ENCODE data around the gene RBM33.
"Not testable (repeated sequence)": the region's sequence is repeated elsewhere in the genome, so short reads cannot be mapped to it uniquely, and the experiment has no call there.

RBM33 gene, protein sequence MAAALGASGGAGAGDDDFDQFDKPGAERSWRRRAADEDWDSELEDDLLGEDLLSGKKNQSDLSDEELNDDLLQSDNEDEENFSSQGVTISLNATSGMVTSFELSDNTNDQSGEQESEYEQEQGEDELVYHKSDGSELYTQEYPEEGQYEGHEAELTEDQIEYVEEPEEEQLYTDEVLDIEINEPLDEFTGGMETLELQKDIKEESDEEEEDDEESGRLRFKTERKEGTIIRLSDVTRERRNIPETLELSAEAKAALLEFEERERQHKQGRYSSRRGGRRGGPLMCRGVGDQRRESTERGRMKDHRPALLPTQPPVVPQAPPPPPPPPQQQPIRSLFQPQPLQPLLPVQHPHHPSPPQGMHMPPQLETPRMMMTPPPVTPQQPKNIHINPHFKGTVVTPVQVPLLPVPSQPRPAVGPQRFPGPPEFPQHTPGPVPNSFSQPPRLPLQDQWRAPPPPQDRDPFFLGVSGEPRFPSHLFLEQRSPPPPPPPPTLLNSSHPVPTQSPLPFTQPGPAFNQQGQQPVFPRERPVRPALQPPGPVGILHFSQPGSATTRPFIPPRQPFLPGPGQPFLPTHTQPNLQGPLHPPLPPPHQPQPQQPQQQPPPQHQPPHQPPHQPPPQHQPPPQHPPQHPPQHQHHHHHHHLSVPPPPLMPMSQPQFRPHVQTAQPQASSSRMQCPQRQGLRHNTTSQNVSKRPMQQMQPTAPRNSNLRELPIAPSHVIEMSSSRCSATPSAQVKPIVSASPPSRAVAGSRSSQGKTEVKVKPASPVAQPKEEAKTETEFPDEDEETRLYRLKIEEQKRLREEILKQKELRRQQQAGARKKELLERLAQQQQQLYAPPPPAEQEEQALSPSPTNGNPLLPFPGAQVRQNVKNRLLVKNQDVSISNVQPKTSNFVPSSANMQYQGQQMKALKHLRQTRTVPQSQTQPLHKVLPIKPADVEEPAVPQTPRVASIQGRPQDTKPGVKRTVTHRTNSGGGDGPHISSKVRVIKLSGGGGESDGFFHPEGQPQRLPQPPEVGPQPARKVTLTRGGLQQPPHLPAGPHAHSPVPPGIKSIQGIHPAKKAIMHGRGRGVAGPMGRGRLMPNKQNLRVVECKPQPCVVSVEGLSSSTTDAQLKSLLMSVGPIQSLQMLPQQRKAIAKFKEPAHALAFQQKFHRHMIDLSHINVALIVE

DNA sequence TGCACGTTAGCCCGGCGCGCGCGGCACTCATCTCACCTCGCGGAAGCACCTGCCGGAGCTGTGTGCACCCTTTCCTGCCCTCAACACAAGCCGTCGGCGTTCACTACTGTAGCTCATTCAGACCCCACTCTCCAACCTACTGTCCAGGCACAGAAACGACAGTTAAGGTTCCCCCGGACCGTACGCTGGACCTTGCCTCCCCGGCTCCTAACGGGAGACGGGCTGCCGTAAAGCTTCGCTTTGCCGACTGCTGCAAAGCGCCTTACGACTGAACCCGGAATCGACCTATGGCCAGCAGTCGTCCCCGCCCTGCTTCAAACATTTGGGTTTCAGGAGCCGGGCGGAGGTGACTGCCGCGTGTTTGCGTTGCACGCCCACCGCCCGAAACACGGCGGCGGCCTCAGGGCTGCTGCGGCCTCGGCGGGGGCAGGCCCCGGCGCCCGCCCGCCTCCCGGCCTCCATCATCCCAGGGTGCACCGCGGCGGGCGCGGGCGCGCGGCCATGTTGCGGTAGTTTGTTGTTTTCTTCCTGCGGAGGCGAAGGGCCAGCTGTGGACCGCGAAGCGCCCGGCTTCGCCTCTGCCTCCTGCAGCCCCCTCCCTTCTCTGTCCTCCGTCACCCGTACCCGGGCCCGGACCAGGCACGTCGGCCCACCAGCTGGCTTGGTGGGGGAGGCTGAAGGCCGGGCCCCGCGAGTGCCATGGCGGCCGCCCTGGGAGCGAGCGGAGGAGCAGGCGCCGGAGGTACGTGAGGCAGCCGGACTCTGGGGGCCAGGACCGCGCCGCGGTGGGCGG lies at the start of gene RBM33:
Gene RBM33, plus strand, starts transcription at position 484 of the 793 bp plus-strand sequence. Its CDS starts 216 bp downstream, at position 700.
- peak; percentile 87 for DNase-seq

- DNase-seq: no peak
Observed at GRCh38 chr7:155594961-155595366, 49.5 kb upstream of the RBM33 start.

DNA sequence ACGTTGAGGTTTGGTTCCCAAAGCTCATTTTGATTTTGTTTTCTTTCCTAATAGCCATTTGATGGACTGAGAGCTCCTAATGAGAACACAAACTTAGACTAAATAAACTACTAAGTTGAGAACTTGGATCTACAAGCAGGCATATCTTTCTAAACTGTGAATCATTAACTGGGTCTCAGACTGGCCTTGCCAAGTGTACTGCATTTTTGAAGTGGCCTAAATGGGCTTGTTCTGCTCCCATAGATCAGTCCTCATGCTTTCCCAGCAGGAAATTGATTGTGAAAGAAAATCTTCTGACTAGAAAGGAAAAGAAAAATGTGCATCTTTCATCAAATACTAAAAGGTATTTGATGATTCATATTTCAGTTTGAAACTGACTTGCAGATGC lies 46.7 kb upstream of the RBM33 start:
- no peak for DNase-seq

GRCh38 chr7:155598810-155599210 lies 45.7 kb upstream of the RBM33 start:
- DNase-seq: peak; percentile 82

- DNase-seq: no peak
Observed at GRCh38 chr7:155602156-155602555, 42.3 kb upstream of the RBM33 start.

- DNase-seq: no peak
Observed at GRCh38 chr7:155602750-155603149, 41.7 kb upstream of the RBM33 start.

DNA sequence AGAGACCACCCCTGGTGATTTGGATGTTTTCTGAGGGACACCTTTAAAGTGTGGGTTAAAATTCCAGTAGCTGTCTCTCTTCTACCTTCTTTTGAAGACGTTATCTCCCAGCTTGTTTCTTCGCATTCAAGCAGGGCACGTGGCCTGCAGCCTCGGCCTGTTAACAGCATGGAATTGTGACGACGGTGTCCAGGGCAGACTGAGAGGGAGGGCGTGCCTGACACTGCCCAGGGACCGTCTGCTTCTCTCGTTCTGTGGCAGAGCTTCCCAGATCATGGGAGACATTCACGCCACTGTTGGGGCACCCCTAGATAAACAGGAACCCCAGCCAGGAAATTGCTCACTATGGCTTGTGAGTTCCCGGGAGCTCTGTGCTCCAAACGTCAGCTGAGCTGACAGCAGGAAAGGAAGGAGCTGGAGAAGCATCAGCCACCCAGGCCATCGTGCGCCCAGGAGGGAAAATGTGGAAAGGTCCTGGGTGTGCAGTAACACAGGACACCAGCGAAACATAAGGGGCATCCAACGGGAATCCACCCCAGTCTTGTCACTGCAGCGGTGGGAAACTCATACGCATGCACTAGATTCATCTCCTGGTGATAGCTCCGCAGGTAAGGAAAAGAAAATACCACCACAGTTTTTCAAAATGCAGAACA lies 41.1 kb upstream of the RBM33 start:
- no peak for DNase-seq

DNA sequence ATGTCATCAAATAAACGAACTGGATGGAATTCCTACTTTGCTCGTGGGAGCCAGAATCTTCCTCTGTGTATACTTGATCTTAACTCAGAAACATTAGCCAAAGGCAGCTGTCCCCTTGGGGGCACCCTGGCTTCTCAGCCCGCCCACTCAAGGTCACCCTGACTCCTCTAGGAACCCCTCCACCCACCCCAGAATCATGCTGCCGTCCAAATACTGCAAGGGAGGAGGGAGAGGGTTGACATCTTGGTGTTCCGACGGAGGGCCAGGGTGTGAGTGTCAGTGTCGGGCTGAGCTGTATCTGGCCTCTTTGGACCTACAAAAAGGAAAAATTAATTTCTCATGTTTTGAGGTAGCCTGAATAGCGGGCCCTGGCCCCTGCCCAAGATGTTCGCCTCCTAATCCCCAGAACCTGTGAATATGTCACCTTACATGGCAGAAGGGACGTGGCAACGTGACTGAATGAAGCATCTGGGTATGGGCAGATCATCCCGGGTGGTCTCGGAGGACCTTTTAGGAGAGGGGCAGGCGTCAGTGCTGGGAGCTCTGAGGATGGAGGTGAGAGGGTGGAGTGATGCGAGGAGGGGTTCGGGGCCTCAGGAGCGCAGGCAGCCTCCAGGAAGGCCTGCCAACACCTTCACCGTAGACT lies 40.5 kb upstream of the RBM33 start:
- no peak for DNase-seq

DNA sequence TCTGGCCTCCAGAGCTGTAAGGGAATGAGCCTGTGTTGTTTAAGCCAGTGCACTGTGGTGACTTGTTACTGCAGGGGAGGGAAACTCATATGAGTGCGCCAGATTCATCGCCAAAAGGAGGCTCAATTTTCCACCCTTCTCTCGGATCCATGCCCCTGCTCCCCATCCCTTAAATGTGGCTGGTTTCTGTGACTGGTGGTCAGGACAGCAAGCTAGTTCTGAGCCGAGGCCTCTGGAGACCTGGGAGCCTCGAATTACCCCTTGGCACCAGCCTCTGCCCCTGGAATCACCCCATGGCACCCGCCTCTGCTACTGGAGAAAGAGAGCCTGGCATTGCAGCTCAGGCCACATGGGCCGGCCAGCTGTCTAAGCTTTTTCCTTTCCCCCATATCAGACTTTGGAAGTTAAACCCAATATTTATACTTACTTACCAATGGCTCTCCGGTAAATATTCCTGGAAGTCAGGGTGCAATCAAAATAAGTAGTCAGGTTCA lies 39.9 kb upstream of the RBM33 start:
- DNase-seq: no peak

DNA sequence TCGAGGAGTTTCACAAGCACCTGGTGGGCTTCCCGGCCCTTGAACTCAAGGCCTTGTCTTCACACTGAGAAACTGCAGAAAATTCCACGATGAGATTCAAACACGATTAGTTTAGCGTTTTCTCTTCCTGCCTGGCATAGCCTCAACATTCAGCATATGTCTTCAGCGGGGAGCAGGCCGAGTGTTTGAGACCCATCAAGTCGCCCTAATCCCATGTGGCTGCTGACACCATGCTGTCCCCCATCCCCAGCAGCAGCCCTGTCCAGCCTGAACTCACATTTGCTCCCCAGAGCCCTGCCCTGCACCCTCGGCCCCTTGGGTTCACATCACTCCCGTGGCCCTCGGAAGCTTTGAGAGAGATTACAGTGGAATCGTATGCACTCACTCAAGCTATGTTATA lies 35.3 kb upstream of the RBM33 start:
- DNase-seq: no peak

GRCh38 chr7:155610633-155611193 lies 33.7 kb upstream of the RBM33 start:
- no peak for DNase-seq

- no peak for DNase-seq
Observed at GRCh38 chr7:155611808-155612447, 32.5 kb upstream of the RBM33 start.

- DNase-seq: no peak
Observed at GRCh38 chr7:155612658-155613057, 31.8 kb upstream of the RBM33 start.

GRCh38 chr7:155615085-155615484 lies 29.4 kb upstream of the RBM33 start:
- DNase-seq: not testable (repeated sequence)

DNA sequence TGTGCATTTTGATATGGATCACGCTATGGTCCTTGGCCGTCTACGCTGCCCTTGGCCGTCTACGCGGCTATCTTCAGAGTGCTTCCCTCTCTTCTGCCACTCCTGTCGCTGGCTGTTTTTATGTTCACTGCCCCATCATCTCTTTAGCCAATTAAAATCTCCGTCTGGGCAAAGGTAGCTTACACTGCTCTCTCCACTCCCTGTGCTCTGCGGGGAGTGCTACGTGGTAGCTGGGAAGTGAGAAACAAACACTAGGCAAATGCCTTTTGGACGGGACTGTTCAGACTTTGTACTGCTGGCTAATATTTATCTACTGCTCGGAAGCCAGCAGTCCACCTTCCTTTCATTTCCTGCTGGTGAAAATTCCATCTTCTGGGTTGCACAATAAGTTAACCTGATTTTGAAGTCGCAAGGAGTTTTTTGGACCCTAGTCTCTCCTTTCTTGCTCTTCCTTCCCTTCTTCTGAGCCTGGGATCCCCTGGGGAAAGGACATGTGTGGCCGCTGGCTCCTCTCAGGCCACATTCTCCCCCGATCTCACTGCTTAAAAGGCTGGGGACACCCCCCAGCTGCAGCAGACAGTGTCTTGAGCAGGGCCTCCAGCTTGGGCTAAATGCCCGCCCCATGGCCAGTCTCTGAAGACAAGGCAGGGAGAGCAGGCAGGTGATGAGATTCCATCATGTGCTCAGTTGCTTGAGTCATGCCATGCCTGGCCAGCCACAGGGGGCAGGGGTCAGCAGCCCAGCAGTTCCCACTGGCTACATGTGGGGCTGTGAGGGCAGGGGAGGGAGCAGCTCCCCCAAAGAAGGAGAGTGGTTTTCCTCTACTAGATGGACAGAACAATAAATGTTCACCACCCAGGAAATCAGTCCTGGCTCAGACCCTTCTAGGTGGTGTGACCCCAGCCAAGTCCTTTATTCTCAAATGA lies 25.5 kb upstream of the RBM33 start:
- no peak for DNase-seq

DNA sequence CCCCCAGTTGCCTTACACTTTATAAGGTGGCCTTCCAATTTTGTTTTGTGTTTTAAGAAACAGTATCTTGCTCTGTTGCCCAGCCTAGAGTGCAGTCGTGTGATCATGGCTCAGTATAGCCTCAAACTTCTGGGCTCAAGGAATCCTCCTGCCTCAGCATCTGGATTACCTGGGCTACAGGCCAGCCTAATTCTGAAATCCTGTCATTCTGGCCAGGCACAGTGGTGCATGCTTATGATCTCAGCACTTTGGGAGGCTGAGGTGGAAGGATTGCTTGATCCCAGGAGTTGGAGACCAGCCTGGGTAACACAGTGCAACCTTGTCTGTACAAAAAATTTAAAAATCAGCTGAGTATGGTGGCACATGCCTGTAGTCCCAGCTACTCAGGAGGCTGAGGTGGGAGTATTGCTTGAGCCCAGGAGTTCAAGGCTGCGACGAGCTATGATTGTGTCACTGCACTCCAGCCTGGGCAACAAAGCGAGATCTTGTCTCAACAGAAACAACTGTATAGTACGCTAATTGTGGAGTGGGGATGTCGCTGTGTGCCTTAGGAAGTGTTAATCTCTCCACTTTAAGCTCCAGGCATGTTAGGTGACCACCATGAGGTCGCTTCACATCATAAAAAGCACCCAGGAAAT lies 24.7 kb upstream of the RBM33 start:
- DNase-seq: no peak

GRCh38 chr7:155620497-155620896 lies 24.0 kb upstream of the RBM33 start:
- DNase-seq: no peak

DNA sequence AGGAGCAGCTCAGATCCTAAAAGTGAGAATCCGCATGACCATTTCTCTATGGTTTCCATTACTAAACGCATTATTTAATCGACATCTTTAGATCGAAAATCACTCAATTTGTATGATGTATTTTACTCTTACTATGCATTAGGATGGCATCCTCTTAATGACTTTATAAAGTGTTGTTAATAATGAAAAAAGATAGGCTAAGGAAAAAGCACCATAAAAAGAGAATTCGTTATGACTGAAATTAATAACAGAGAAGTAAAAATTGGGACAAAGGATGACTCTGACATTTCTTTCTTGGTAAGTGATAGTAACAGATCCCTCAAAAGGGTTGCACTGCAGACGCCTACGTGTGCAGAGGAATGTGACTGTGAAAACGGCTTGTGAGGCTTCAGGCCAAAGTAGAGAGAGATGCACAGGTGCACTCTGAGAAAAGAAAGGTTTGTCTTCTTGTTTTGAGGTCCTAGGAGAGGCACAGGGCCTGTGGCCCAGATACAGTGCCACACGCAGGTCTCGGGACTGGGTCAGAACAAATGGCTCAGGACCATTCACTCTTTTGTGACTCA lies 23.0 kb upstream of the RBM33 start:
- DNase-seq: no peak

Measured in femur (tissue), 1 donor.